ENCODE data around the gene SATB2.

The SATB2 gene

DNA sequence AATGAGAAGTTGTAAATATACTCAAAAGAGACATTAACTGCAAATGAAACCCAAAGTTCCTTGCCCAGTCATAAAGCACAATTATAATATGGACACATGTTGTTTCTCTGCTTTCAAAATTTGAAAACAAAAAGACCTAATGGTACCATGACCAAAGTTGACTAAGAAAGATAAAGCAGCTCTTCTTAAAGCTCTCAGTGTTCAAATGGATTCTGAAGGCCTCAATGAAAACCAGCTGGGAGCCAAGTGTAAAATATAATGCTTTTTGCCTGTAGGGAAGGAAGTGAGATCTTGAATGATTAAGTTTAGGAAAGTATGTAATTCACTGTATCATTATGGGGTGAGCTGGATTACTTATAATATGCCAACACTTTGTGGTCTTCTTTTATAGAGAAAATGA lies 178.6 kb downstream of the SATB2 start:
- TF ChIP-seq GATA3 (IDR thresholded peaks at IDR 0.05; ENCODE audit: low read depth, low read length) (no peak), GATA2 (IDR thresholded peaks at IDR 0.05; ENCODE audit: low read depth, low read length) (no peak)

- TF ChIP-seq GATA2 (IDR thresholded peaks at IDR 0.05; ENCODE audit: low read depth, low read length) (no peak), GATA3 (IDR thresholded peaks at IDR 0.05; ENCODE audit: low read depth, low read length) (no peak)
These were observed 179.6 kb downstream of the SATB2 start for GRCh38 chr2:199278099-199278498.

- TF ChIP-seq GATA3 (IDR thresholded peaks at IDR 0.05; ENCODE audit: low read depth, low read length) (no peak), GATA2 (IDR thresholded peaks at IDR 0.05; ENCODE audit: low read depth, low read length) (no peak)
These were observed 184.7 kb downstream of the SATB2 start for GRCh38 chr2:199273042-199273511.

- TF ChIP-seq GATA3 (IDR thresholded peaks at IDR 0.05; ENCODE audit: low read depth, low read length) (no peak), GATA2 (IDR thresholded peaks at IDR 0.05; ENCODE audit: low read depth, low read length) (no peak)
These were observed 195.8 kb downstream of the SATB2 start for GRCh38 chr2:199261936-199262335.

DNA sequence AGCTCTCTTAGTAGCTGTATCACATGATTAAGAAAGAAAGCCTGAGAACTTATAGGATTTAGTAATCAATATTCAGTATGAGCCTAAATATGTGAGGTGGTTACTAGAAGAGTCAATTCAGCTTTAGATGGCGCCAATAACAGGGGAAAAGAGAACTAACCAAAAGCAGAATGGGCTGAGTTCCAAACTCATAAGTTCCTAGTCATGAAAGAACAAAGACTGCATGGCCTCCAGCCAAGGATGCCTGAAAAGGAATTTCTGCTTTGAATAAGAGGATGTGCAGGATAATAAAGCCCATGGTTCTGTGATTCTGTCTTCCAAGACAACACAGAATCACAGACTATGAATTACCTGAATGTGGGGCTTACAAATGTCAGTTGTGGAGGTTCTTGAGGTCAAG lies 196.5 kb downstream of the SATB2 start:
- TF ChIP-seq GATA2 (IDR thresholded peaks at IDR 0.05; ENCODE audit: low read depth, low read length), result no peak
- TF ChIP-seq GATA3 (IDR thresholded peaks at IDR 0.05; ENCODE audit: low read depth, low read length), result no peak

DNA sequence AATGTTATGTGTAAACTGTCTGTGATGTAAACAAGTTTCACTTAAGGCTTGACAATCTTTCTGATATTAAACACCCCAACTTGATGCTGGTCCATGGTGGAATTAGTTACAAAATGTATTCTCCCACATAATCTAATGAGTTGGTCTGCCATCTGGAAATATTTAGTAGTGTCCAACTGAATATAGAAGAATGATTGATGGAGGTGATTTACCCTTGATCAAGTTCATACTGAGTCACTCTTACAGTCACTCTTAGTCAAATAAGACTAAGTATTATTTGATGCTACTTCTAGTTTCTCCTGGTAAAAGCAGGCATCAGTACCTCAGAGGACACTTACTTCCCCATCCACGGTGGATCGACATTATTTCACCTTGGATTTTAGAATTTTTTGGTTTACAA lies 198.1 kb downstream of the SATB2 start:
- TF ChIP-seq GATA2 (IDR thresholded peaks at IDR 0.05; ENCODE audit: low read depth, low read length) (no peak), GATA3 (IDR thresholded peaks at IDR 0.05; ENCODE audit: low read depth, low read length) (no peak)

GRCh38 chr2:199258291-199258690 lies 199.4 kb downstream of the SATB2 start:
- TF ChIP-seq GATA2 (IDR thresholded peaks at IDR 0.05; ENCODE audit: low read depth, low read length) (no peak), GATA3 (IDR thresholded peaks at IDR 0.05; ENCODE audit: low read depth, low read length) (no peak)

DNA sequence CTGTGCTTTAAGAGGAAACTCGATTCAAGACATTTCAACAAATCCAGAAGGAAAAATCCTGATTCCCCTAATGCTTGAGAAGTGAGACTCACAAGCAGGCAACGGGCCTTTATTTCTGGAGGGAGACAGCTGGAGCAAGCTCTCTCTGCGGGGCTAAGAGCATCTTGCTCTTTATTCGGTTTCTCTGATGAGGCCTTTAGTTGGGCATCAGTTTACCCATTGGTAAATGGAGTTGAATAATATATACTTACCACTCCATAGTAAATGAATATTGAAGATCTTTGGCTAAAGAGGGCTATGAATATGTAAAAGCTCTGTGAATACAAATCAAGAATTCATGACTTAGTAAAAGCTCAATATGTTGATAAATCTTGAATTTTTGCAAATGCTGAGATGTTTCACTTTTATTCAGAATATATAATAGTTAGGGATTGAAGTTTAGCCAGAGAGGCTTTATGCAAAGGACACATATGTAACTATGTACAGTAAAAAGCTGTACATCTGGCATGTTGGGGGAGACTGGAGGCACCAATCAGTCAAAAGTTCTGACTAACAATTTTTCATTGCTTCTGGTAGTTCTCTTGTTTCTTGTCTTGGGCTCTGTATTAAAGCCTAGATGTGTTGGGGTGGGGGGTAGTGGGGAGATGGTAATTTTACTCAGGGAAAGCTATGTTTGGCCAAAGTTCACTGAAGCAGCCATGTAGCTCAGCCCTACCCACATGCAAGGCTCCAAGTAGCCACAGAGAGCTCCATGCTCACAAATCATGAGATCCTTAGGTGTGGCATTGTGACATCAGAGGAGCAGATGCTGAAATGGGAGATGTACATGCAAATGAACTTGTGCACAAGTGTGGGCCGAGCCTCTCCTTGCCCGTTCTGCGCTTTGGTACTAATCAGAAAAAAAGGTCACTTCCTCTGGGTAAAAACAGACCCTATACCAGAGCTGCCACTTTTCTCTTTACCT lies 200.2 kb downstream of the SATB2 start:
- TF ChIP-seq GATA2 (IDR thresholded peaks at IDR 0.05; ENCODE audit: low read depth, low read length) (no peak), GATA3 (IDR thresholded peaks at IDR 0.05; ENCODE audit: low read depth, low read length) (no peak)

- TF ChIP-seq GATA2 (IDR thresholded peaks at IDR 0.05; ENCODE audit: low read depth, low read length), result no peak
- no peak for TF ChIP-seq GATA3 (IDR thresholded peaks at IDR 0.05; ENCODE audit: low read depth, low read length)
These were observed 227.6 kb downstream of the SATB2 start for GRCh38 chr2:199230091-199230490.

DNA sequence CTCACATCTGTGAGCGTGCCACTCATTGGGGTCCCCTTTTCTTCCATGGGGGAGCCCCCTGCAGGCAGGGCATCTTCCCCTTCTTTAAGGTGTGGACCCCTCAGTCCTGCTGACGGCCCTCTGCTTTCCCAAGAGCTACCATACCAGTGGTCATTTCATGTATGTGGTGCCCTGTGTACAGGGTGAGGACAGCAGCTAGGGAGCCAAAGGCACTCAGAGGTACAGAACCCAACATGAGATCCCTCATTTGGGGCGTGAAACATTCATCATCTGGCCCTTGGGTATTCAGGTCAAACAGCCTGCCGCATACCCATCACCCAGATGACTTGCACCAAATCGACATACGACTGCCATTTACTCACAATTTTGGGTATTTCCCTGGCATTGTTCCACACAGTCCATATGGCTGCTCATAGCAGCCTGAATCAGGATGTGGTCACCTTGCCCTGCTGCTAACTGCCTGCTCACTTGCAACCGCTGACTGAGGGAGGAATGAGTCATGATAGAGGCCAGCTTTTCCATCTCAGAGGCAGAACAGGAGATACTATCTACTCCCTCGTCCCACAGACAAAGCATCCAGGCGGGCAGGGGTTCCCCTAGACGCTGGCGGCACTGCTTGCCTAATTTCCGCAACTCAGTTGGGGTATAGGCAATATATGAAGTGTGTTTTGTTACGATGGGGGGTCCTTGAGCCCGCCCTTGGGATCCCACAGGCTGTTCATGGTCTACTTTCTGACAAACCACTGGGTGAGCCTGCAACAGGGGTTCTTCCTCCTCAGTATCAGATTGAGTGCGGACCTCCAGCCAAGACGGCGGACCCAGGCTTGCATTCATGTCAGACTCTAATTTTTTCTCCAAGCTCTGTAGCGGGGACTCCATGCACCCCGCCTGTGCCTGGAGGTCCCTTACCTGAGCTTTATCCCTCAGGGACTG lies 228.6 kb downstream of the SATB2 start:
- TF ChIP-seq GATA2 (IDR thresholded peaks at IDR 0.05; ENCODE audit: low read depth, low read length) (no peak), GATA3 (IDR thresholded peaks at IDR 0.05; ENCODE audit: low read depth, low read length) (no peak)

GRCh38 chr2:199223791-199224190 lies 233.9 kb downstream of the SATB2 start:
- TF ChIP-seq GATA2 (IDR thresholded peaks at IDR 0.05; ENCODE audit: low read depth, low read length) (no peak), GATA3 (IDR thresholded peaks at IDR 0.05; ENCODE audit: low read depth, low read length) (no peak)

DNA sequence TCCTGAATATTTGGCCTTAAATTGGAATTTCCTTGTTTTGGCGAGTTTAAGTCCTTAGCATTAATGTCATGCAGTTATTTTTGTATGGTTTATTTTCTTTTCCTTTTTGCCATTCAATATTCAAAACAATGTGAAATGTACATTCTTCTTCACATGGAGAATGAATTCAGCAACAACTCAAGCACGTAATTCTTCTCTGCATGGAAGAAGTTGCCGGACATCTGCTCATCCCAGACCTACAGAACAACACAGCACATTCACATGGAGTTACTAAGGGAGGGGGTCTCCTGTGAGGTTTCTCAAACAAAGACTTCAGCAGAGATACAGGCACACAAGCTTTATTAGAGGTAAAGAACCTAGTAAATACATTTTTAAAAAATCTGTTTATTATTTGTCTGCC lies 236.8 kb downstream of the SATB2 start:
- TF ChIP-seq GATA2 (IDR thresholded peaks at IDR 0.05; ENCODE audit: low read depth, low read length) (no peak), GATA3 (IDR thresholded peaks at IDR 0.05; ENCODE audit: low read depth, low read length) (no peak)

DNA sequence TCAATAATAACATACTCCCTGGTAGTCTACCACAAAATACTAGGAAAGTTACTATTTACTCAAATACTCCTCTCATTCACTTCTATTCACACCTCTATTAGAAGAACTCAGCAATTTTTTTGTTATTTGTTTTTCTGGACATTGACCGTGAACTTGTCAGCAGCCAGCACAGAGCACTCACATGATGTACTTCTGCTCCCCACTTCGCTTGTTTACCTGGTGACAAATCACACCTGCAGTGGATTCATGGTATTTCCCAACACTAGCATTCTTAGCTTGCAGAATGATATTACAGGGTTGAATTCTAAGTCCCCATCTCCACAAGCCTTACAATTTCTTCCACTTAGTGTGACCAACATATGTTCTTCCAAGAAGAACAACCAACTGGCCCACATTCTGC lies 238.2 kb downstream of the SATB2 start:
- TF ChIP-seq GATA2 (IDR thresholded peaks at IDR 0.05; ENCODE audit: low read depth, low read length) (no peak), GATA3 (IDR thresholded peaks at IDR 0.05; ENCODE audit: low read depth, low read length) (no peak)

Data from SH-SY5Y (cell line).